DMS53 treated with DMSO at 0.1 percent for 48 hours (cell line): ENCODE measurements around the gene APOD.

Source experiments
- DNase-seq: peaks from one replicate; lab custom pipeline; 2025; ENCODE audit not compliant: unreplicated experiment; lab: John Stamatoyannopoulos, UW

APOD gene

GRCh38 chr3:195587824-195588223 lies 4.1 kb upstream of the APOD start:
- no peak for DNase-seq

- DNase-seq = no peak
These were observed 3.7 kb upstream of the APOD start for GRCh38 chr3:195587406-195587805.

GRCh38 chr3:195584543-195584870 lies 767 bp upstream of the APOD start:
- DNase-seq = no peak

DNA sequence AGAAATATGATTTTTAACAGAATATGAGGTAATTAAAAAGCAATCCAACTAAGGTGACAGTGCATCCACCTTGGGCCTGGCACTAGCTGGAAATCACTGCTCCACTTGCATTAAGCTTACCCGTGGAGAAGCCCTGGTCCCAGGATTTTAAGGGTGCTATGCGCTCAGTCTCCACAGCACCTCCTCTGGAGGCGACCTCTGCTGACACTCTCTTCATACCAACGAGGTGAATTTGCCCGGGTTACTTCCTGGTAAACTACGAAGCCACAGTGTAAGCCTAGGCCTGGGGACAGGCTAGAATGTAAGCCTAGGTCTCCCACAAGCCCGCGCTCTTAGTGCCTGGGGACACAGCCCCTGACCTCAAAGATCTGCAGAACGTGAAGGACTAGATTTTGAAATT lies 793 bp downstream of the APOD start:
- no peak for DNase-seq

GRCh38 chr3:195580744-195581443 lies 2.8 kb downstream of the APOD start:
- DNase-seq = no peak

- no peak for DNase-seq
These were observed 4.5 kb downstream of the APOD start for GRCh38 chr3:195579281-195579680.

GRCh38 chr3:195578565-195578964 lies 5.2 kb downstream of the APOD start:
- no peak for DNase-seq

- DNase-seq = no peak
These were observed 6.0 kb downstream of the APOD start for GRCh38 chr3:195577645-195578177.

DNA sequence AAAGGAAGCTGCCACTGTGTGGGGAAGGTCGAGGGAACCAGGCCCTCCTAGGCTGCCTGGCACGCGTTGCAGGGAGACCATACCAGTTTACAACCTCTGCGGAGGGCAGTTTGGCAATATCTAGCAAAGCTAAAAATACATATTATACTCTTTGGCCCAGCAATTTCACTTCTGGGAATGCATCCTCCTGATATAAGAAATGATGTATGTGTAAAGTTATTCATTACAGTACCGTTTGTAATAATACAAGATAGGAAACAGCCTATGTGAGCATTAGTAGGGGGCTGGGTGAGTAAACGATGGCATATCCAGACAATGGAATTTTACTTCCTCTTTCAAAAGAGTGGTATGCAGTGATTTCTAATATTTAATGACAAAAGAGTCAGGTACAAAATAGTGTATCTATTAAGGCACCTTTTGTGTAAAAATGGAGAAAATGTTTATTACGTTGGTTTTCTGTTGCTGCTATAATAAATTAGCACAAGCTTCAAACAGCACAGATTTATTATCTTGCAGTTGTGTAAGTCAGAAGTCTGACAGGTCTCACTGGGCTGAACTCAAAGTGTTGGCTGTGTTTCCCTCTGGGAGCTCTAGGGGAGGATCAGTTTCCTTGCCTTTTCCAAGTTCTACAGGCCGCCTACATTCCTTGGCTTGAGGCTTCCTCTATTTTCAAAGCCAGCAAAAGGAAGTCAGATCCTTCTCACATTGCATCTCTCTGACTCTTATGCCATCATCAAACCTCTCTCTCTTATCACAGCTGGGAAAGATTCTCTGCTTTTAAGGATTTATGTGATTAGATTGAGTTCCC lies 9.0 kb downstream of the APOD start:
- DNase-seq = no peak

GRCh38 chr3:195573611-195574496 lies 9.9 kb downstream of the APOD start:
- no peak for DNase-seq

DNA sequence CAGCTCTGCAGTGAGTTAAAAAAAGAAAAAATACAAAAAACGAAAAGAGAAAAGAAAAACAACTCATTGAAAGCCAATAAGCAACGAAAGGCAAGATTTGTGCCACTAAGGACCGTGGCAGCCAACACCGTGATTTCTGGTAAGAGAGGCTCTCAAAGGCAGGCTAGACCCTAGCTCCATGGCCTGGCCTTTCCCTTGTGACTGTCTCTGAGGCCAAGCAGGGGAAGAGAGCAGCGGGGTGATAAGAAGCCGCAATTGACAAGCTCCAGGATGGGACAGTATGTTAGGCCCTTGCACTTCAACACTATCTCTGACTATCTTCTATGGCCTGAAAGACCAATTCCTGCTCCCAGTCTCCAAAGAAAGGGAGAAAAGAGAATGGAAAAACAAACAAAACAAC lies 12.4 kb downstream of the APOD start:
- no peak for DNase-seq

DNA sequence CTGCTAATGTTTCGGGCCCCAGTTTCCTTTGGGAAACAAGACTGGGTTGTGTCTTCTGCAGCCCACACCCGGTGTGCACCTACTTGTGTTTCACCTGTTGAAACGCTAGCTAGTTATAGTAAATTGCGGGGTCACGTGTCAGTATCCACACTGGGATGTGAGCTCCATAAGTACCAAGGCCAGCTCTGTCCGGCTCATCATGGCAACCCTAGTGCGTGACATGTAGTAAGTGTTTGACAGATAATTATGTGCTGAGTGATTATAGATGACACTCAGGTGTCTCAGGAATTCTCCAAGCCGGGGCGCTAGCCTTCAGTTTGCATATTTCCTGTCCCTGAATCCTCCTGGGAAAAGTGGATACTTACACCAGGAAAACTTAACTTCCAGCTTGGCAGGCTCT lies 12.8 kb downstream of the APOD start:
- DNase-seq = no peak

DNA sequence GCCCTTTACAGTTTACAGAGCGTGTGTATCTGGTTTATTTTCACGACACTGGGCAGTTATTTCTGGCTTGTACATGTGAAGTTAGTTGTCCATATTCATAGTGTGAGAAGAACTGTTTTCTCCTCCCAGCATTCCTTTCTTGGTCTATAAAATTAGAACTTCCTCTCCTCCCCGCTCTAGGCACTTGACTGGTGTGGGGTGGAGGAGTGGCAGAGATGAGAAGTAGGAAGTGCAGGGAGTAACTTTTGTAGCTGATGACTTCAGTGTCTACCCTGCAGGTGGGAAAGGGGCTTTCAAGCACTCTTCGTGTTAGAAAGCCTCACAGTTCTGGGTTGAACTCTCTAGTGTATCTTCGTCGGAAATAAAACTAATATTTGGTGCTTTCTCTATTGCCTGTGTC lies 13.4 kb downstream of the APOD start:
- no peak for DNase-seq

DNA sequence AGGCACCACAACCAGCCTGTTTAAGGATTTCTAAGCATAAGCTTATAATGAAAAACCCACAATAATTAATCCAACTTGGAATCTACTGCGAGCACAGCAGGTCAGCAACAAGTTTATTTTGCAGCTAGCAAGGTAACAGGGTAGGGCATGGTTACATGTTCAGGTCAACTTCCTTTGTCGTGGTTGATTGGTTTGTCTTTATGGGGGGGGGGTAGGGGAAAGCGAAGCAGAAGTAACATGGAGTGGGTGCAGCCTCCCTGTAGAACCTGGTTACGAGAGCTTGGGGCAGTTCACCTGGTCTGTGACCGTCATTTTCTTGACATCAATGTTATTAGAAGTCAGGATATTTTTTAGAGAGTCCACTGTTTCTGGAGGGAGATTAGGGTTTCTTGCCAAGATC lies 15.1 kb downstream of the APOD start:
- no peak for DNase-seq

DNA sequence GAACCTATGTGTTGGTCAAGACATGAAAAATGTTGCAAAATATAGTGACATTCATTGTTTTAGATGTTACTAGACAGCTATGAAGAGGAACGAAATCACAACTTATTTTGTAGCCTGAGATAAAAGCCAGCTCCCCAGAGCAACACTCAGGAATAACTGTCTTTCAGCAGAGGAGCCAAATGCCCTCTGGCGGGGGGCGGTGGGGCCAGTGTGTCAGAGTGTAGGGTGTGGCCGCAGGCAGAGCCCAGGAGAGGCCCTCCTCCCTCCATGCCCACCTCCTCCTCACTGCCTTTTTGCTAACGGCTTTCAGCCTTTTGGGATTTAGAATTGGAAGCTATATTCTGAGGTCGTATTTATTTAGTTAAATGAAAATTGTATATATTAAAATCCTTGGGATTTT lies 16.9 kb downstream of the APOD start:
- no peak for DNase-seq

- no peak for DNase-seq
These were observed 18.0 kb downstream of the APOD start for GRCh38 chr3:195565716-195566115.

DNA sequence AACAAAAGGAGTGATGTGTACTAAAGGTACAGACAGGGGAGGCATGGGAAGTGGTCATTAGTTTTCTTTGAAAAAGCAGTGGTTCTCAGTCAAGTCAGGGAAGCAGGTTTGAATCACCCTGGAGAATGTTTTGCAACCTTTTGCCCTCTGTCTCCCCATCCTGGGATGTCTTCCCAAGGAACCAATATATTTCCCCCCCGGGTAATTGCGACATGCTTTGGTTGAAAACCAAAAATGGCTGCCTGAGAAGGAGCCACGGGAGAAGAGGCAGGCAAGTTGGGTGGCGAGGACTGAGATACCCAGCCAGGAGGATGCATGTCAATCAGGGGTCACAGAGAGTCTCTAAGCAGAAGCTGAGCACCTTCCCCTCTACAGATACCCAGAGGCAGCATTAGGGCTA lies 20.4 kb downstream of the APOD start:
- DNase-seq = no peak

- peak; percentile 58 for DNase-seq
These were observed 23.9 kb downstream of the APOD start for GRCh38 chr3:195559723-195560409.

DNA sequence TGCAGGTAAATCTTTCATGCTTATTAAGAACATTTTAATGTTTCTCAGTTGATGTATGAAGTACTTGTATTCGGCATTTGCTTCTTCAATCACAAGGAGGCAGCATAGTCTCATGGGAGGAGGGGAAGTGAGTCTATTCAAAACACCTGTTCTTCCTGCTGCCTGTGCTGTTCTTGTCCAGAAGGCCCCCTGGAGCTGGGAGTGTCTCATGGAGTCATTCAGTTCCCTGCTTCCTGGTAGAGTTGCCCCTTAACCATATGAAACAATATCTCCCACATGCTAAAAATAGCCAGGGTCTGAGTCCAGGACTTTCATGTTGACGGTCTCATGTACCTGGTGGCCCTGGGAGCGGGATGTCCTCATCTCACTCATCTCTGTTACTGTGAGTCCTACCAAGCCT lies 25.1 kb downstream of the APOD start:
- peak; percentile 42 for DNase-seq

DNA sequence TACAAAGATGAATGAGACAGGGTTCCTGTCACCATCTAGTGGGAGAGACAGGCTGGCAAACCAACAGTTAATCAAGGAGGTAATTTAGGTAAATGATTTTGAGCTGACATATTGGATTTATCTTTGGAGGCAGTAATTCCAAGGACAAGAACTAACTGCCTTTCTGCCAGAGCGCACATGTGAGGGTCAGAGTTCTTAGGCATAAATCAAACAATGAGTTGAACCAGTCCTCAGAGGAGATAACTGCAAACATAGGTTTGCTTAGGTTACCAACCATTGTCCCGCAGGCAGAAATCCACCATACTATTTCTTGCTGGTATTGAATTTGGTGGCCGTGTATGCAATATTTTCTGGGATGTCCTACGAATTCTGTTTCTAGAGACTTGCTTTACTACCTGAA lies 26.4 kb downstream of the APOD start:
- DNase-seq = no peak

DNA sequence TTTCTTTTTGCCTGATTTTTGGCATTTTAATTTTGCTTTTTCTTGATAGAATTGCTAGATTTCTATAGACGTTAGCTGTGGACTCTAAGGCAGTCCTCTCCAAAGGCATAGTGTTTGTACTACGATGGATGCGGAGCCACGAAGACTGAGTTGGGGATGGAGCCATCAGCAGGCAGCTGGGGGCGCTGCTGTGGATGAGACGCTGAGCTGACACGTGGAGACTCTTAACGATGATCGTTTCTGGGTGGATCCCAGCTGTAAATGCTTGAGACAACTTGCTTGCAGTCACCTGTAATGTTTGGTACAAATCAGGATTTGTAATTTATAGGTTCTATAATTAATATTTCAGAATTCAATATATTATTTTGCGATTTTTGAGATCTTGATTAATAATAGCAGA lies 27.4 kb downstream of the APOD start:
- no peak for DNase-seq
